ENCODE results near the gene MACROD2. TPM values are rescaled to one million over a fixed set of nuclear protein-coding genes. Genes with fewer than 3 reads are reported as not detected.

The MACROD2 gene
- polyA plus RNA-seq, 1 donor from 2014 or later, result 23.2 TPM

DNA sequence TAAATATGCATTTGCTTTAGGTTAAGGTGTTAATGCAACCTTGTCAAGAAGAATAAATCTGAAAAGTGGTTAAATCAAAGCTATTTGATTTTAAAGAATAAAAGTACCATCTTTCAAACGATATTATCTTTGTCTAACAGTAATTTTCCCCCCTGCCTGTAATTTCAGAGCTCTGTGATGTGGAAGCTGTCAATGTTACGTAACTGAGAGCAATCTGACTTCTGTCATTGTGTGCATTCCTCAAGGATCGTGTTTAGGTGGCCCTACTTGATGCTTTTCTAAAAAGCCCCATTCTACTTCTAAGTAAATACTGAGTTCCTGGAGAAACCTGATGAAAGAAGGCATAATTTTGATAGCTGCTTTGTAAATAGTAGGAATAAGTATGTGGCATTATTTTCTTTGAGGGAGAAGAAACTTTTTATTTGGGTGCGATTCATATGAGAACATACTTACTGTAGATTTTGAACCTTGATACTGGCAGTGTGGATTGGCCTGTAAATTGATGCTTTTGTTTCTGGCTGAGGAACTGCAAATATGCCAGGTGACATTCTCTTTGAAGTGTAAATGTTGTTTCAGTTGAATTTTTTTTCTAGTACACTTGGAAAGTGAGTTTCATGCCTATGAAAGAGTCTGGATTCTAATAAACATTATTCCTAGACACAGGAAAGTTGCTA is 871.7 kb downstream of the MACROD2 start:
- H3K9me3 ChIP-seq (ENCODE audit: low read length), result no peaks in the 10 kb centered on the region
- no peak overlapping the region for H3K27ac ChIP-seq (ENCODE audit: low read length)
- no peaks in the 10 kb centered on the region for H3K36me3 ChIP-seq (ENCODE audit: insufficient read depth, low read length)
- no peaks in the 10 kb centered on the region for H3K9me2 ChIP-seq (ENCODE audit: insufficient read depth, low read length)
- H3K79me2 ChIP-seq (replicated peaks; ENCODE audit: insufficient read depth, low read length), result no peaks in the 10 kb centered on the region
- peak overlapping the region; percentile 23 for H3K4me2 ChIP-seq (ENCODE audit: low read length)
- no peak overlapping the region for H3K9ac ChIP-seq (ENCODE audit: low read length)
- H3K4me3 ChIP-seq (ENCODE audit: low read length), result peak overlapping the region; percentile 15
- no peak overlapping the region for H2AFZ ChIP-seq (ENCODE audit: low read depth, low read length)
- H3K27me3 ChIP-seq (ENCODE audit: insufficient read depth, low read depth, low read length), result no peaks in the 10 kb centered on the region
- H3F3A ChIP-seq (ENCODE audit: insufficient read depth, low read length, poor library complexity, severe bottlenecking), result peaks cover 4% of the 10 kb centered on the region
- no peaks in the 10 kb centered on the region for H4K20me1 ChIP-seq (ENCODE audit: insufficient read depth)
- peak; percentile 39 for TF ChIP-seq POLR2AphosphoS5 (IDR thresholded peaks at IDR 0.05)
- no peak for TF ChIP-seq RAD21 (conservative IDR thresholded peaks at IDR 0.05)
- TF ChIP-seq EP300 (conservative IDR thresholded peaks at IDR 0.05; ENCODE audit: poor library complexity, severe bottlenecking), result peak; percentile 57

DNA sequence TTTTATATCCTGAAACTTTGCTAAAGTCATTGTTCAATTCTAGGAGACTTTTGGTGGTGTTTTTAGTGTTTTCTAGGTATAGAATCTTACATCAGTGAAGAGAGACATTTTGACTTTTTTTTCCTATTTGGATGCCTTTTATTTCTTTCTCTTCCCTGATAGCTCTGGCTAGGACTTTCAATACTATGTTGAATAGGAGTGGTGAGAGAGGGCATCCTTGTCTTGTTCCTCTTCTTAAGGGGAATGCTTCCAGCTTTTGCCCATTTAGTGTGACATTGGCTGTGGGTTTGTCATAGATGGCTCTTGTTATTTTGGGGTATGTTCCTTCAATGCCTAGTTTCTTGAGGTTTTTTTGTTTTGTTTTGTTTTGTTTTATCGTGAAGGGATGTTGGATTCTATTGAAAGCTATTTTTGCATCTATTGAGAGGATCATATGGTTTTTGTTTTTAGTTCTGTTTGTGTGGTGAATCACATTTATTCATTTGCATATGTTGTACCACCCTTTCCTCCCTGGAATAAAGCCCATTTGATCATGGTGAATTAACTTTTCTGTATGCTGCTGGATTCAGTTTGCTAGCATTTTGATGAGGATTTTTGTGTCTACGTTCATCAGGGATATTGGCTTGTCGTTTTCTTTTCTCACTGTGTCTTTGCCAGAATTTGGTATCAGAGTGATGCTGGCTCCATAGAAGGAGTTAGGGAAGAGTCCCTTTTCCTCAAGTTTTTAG is 882.1 kb downstream of the MACROD2 start:
- Histone ChIP-seq H3F3A (ENCODE audit: insufficient read depth, low read length, poor library complexity, severe bottlenecking) (no peaks in the 10 kb centered on the region), H2AFZ (ENCODE audit: low read depth, low read length) (no peak overlapping the region), H3K9me3 (ENCODE audit: low read length) (no peaks in the 10 kb centered on the region), H3K36me3 (ENCODE audit: insufficient read depth, low read length) (no peaks in the 10 kb centered on the region), H3K79me2 (replicated peaks; ENCODE audit: insufficient read depth, low read length) (no peaks in the 10 kb centered on the region), H3K4me2 (ENCODE audit: low read length) (no peak overlapping the region), H3K27ac (ENCODE audit: low read length) (no peak overlapping the region), H3K9ac (ENCODE audit: low read length) (no peak overlapping the region), H3K9me2 (ENCODE audit: insufficient read depth, low read length) (no peaks in the 10 kb centered on the region), H3K27me3 (ENCODE audit: insufficient read depth, low read depth, low read length) (no peaks in the 10 kb centered on the region), H4K20me1 (ENCODE audit: insufficient read depth) (no peaks in the 10 kb centered on the region), H3K4me3 (ENCODE audit: low read length) (no peak overlapping the region)
- no peak for TF ChIP-seq EZH2 (IDR thresholded peaks at IDR 0.05; ENCODE audit: borderline replicate concordance, insufficient read depth, low read length, poor library complexity, severe bottlenecking)
- TF ChIP-seq, protein P1, sequence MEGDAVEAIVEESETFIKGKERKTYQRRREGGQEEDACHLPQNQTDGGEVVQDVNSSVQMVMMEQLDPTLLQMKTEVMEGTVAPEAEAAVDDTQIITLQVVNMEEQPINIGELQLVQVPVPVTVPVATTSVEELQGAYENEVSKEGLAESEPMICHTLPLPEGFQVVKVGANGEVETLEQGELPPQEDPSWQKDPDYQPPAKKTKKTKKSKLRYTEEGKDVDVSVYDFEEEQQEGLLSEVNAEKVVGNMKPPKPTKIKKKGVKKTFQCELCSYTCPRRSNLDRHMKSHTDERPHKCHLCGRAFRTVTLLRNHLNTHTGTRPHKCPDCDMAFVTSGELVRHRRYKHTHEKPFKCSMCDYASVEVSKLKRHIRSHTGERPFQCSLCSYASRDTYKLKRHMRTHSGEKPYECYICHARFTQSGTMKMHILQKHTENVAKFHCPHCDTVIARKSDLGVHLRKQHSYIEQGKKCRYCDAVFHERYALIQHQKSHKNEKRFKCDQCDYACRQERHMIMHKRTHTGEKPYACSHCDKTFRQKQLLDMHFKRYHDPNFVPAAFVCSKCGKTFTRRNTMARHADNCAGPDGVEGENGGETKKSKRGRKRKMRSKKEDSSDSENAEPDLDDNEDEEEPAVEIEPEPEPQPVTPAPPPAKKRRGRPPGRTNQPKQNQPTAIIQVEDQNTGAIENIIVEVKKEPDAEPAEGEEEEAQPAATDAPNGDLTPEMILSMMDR (IDR thresholded peaks at IDR 0.05; ENCODE audit: poor library complexity, severe bottlenecking), result no peak
- no peak for TF ChIP-seq SMC3 (conservative IDR thresholded peaks at IDR 0.05; ENCODE audit: poor library complexity)

DNA sequence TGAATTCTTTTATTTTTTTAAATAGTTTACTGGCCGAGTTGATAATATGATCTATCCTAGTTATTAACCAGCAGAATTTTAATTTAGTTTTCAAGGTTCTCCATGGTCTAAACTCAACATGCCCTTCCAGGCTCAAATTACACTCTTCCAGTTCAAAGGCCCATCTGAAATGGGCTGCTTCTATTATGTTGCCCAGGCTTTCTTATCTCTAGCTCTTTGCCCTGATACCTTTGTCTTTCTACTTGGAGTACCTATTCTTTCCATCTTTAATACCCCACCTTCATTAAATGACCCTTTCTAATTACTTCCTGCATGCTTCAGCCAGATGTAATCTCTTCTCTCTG is 883.3 kb downstream of the MACROD2 start:
- Histone ChIP-seq H3K27ac (ENCODE audit: low read length) (no peak overlapping the region), H3K79me2 (replicated peaks; ENCODE audit: insufficient read depth, low read length) (no peaks in the 10 kb centered on the region), H3K9me2 (ENCODE audit: insufficient read depth, low read length) (no peaks in the 10 kb centered on the region), H3K9me3 (ENCODE audit: low read length) (no peaks in the 10 kb centered on the region), H3K4me2 (ENCODE audit: low read length) (no peak overlapping the region), H3K9ac (ENCODE audit: low read length) (no peak overlapping the region), H4K20me1 (ENCODE audit: insufficient read depth) (no peaks in the 10 kb centered on the region), H3K36me3 (ENCODE audit: insufficient read depth, low read length) (no peaks in the 10 kb centered on the region), H3K27me3 (ENCODE audit: insufficient read depth, low read depth, low read length) (no peaks in the 10 kb centered on the region), H3F3A (ENCODE audit: insufficient read depth, low read length, poor library complexity, severe bottlenecking) (no peaks in the 10 kb centered on the region), H2AFZ (ENCODE audit: low read depth, low read length) (no peak overlapping the region), H3K4me3 (ENCODE audit: low read length) (no peak overlapping the region)
- TF ChIP-seq RAD21 (conservative IDR thresholded peaks at IDR 0.05), result no peak
- TF ChIP-seq MXI1 (conservative IDR thresholded peaks at IDR 0.05; ENCODE audit: poor library complexity, severe bottlenecking), result no peak
- TF ChIP-seq POLR2AphosphoS5 (IDR thresholded peaks at IDR 0.05), result no peak
- TF ChIP-seq, protein P2, sequence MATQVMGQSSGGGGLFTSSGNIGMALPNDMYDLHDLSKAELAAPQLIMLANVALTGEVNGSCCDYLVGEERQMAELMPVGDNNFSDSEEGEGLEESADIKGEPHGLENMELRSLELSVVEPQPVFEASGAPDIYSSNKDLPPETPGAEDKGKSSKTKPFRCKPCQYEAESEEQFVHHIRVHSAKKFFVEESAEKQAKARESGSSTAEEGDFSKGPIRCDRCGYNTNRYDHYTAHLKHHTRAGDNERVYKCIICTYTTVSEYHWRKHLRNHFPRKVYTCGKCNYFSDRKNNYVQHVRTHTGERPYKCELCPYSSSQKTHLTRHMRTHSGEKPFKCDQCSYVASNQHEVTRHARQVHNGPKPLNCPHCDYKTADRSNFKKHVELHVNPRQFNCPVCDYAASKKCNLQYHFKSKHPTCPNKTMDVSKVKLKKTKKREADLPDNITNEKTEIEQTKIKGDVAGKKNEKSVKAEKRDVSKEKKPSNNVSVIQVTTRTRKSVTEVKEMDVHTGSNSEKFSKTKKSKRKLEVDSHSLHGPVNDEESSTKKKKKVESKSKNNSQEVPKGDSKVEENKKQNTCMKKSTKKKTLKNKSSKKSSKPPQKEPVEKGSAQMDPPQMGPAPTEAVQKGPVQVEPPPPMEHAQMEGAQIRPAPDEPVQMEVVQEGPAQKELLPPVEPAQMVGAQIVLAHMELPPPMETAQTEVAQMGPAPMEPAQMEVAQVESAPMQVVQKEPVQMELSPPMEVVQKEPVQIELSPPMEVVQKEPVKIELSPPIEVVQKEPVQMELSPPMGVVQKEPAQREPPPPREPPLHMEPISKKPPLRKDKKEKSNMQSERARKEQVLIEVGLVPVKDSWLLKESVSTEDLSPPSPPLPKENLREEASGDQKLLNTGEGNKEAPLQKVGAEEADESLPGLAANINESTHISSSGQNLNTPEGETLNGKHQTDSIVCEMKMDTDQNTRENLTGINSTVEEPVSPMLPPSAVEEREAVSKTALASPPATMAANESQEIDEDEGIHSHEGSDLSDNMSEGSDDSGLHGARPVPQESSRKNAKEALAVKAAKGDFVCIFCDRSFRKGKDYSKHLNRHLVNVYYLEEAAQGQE (IDR thresholded peaks at IDR 0.05; ENCODE audit: borderline replicate concordance), result no peak
- TF ChIP-seq EP300 (conservative IDR thresholded peaks at IDR 0.05; ENCODE audit: poor library complexity, severe bottlenecking), result no peak
- no peak for TF ChIP-seq EZH2 (IDR thresholded peaks at IDR 0.05; ENCODE audit: borderline replicate concordance, insufficient read depth, low read length, poor library complexity, severe bottlenecking)
- no peak for TF ChIP-seq SMC3 (conservative IDR thresholded peaks at IDR 0.05; ENCODE audit: poor library complexity)
- TF ChIP-seq, protein P1 (IDR thresholded peaks at IDR 0.05; ENCODE audit: poor library complexity, severe bottlenecking), result no peak
- TF ChIP-seq TAF1 (IDR thresholded peaks at IDR 0.05; ENCODE audit: low read depth), result no peak
